IMR-90 (cell line): ENCODE data around the gene VIPR1. TPM values are rescaled to one million over a fixed set of nuclear protein-coding genes. Genes with fewer than 3 reads are reported as not detected.

ENCODE experiments used
- ATAC-seq: fragments of 200-7000 bp; cut with Tn5 transposase; 2 replicates; pipeline ENCODE4 v1.9.1; 2020; ENCODE audit warnings: low read depth, mild to moderate bottlenecking, moderate library complexity
- BruUV-seq: library from RNA; stranded (reverse); fragments of 400-500 nt; replicated peaks from 2 replicates; lab custom pipeline; 2021; lab: Mats Ljungman, UMichigan
- CTCF ChIA-PET: fragments of 300-600 bp; formaldehyde crosslinking; extraction: SDS; loops from one replicate; lab custom pipeline; 2021; ENCODE audit warnings: antibody characterized with exemption; lab: Yijun Ruan, JAX
- POLR2A ChIA-PET: fragments of 300-600 bp; sonication (Branson Sonifier 250); formaldehyde crosslinking; loops from one replicate; lab custom pipeline; 2022; ENCODE audit warnings: antibody characterized with exemption; ENCODE audit not compliant: unreplicated experiment; lab: Charles Lee
- DNase-seq: peaks from one replicate; pipeline ENCODE4 v3.0.0; 2013
- H2AFZ ChIP-seq: replicated peaks from 2 replicates; pipeline ENCODE3; 2013; ENCODE audit warnings: low read length, mild to moderate bottlenecking; ENCODE audit not compliant: poor library complexity
- H2AK5ac ChIP-seq: 2 replicates; pipeline ENCODE4 v1.6.1; 2013; ENCODE audit warnings: low read depth, low read length, inconsistent platforms
- H2AK9ac ChIP-seq: replicated peaks from 2 replicates; pipeline ENCODE3; 2013; ENCODE audit warnings: mild to moderate bottlenecking, low read depth, low read length, moderate library complexity; ENCODE audit not compliant: poor library complexity
- H2BK120ac ChIP-seq: 2 replicates; pipeline ENCODE4 v1.6.1; 2013; ENCODE audit warnings: low read depth, low read length, inconsistent platforms
- H2BK15ac ChIP-seq: 3 replicates; pipeline ENCODE4 v1.6.1; 2013; ENCODE audit warnings: low read depth, low read length, inconsistent platforms
- H2BK20ac ChIP-seq: 2 replicates; pipeline ENCODE4 v1.6.1; 2013; ENCODE audit warnings: low read depth, mild to moderate bottlenecking, inconsistent platforms, low read length, moderate library complexity
- H2BK5ac ChIP-seq: 2 replicates; pipeline ENCODE4 v1.6.1; 2013; ENCODE audit warnings: mild to moderate bottlenecking, low read depth, low read length, inconsistent platforms; ENCODE audit not compliant: poor library complexity, severe bottlenecking
- H3K14ac ChIP-seq: replicated peaks from 2 replicates; pipeline ENCODE4 v1.6.1; 2013; ENCODE audit warnings: low read depth, low read length, inconsistent platforms
- H3K18ac ChIP-seq: 2 replicates; pipeline ENCODE4 v1.6.1; 2013; ENCODE audit warnings: low read depth, low read length, control low read depth
- H3K23ac ChIP-seq: 2 replicates; pipeline ENCODE4 v1.6.1; 2013; ENCODE audit warnings: low read depth, low read length, inconsistent platforms
- H3K27ac ChIP-seq: 2 replicates; pipeline ENCODE4 v1.5.1; 2013; ENCODE audit warnings: mild to moderate bottlenecking, control low read depth, low read length; ENCODE audit not compliant: insufficient read depth
- H3K27me3 ChIP-seq: 2 replicates; pipeline ENCODE4 v1.6.1; 2013; ENCODE audit warnings: low read length; ENCODE audit not compliant: control insufficient read depth, insufficient read depth
- H3K36me3 ChIP-seq: 2 replicates; pipeline ENCODE4 v1.6.1; 2013; ENCODE audit warnings: low read length, mixed read lengths; ENCODE audit not compliant: control insufficient read depth, insufficient read depth
- H3K4ac ChIP-seq: 2 replicates; pipeline ENCODE4 v1.6.1; 2013; ENCODE audit warnings: low read depth, low read length, inconsistent platforms
- H3K4me1 ChIP-seq: 2 replicates; pipeline ENCODE4 v1.6.1; 2013; ENCODE audit warnings: low read length, mixed read lengths; ENCODE audit not compliant: control insufficient read depth, insufficient read depth
- H3K4me2 ChIP-seq: 2 replicates; pipeline ENCODE4 v1.6.1; 2013; ENCODE audit warnings: low read depth, mild to moderate bottlenecking, control low read depth, low read length, moderate library complexity
- H3K4me3 ChIP-seq: 2 replicates; pipeline ENCODE4 v1.5.1; 2013; ENCODE audit warnings: low read depth, mild to moderate bottlenecking, control low read depth, low read length, moderate library complexity; ENCODE audit not compliant: insufficient read depth
- H3K56ac ChIP-seq: 2 replicates; pipeline ENCODE4 v1.6.1; 2013; ENCODE audit warnings: low read length, inconsistent platforms; ENCODE audit not compliant: insufficient read depth; ENCODE audit errors: extremely low read depth
- H3K79me1 ChIP-seq, 2 experiments: 2 replicates each; pipeline ENCODE4 v1.6.1; 2013; ENCODE audit warnings: low read length in 2 of 2, inconsistent platforms in 1 of 2, low read depth in 1 of 2
- H3K9ac ChIP-seq: 2 replicates; pipeline ENCODE4 v1.6.1; 2013; ENCODE audit warnings: low read depth, low read length, control low read depth
- H3K9me1 ChIP-seq: 2 replicates; pipeline ENCODE4 v1.6.1; 2013; ENCODE audit warnings: low read length, inconsistent platforms; ENCODE audit not compliant: insufficient read depth
- H3K9me3 ChIP-seq: 2 replicates; pipeline ENCODE4 v1.6.1; 2013; ENCODE audit warnings: low read length; ENCODE audit not compliant: control insufficient read depth, insufficient read depth
- H4K20me1 ChIP-seq: 2 replicates; pipeline ENCODE4 v1.6.1; 2013; ENCODE audit warnings: low read length, inconsistent platforms; ENCODE audit not compliant: insufficient read depth
- H4K5ac ChIP-seq: 2 replicates; pipeline ENCODE4 v1.6.1; 2013; ENCODE audit warnings: mild to moderate bottlenecking, low read depth, low read length, control low read depth
- H4K8ac ChIP-seq, 2 experiments: 2 replicates each; pipeline ENCODE4 v1.6.1; 2013; ENCODE audit warnings: low read depth in 2 of 2, low read length in 2 of 2, control low read depth in 1 of 2, inconsistent platforms in 1 of 2
- H4K91ac ChIP-seq: 2 replicates; pipeline ENCODE4 v1.6.1; 2013; ENCODE audit warnings: low read depth, low read length, inconsistent platforms; ENCODE audit not compliant: insufficient read depth
- BHLHE40 ChIP-seq: fragments of 150-350 bp; IDR thresholded peaks from 2 replicates; pipeline ENCODE4 v1.6.1; 2016; ENCODE audit warnings: mild to moderate bottlenecking, low read depth, low read length
- CEBPB ChIP-seq: IDR thresholded peaks from 2 replicates; pipeline ENCODE4 v1.6.1; 2012; ENCODE audit warnings: low read depth, low read length, improper control_type of control experiment
- CHD1 ChIP-seq: IDR thresholded peaks from 2 replicates; pipeline ENCODE4 v1.6.1; 2012; ENCODE audit warnings: low read depth, low read length, improper control_type of control experiment
- CTCF ChIP-seq: conservative IDR thresholded peaks from 2 replicates; pipeline ENCODE4 v1.5.1; 2012; ENCODE audit warnings: mild to moderate bottlenecking, low read depth, low read length, improper control_type of control experiment
- ELK1 ChIP-seq: fragments of 150-350 bp; IDR thresholded peaks from 2 replicates; pipeline ENCODE4 v1.6.1; 2016; ENCODE audit warnings: low read depth, mild to moderate bottlenecking, low read length, moderate library complexity, borderline replicate concordance
- FOS ChIP-seq: fragments of 150-350 bp; IDR thresholded peaks from 2 replicates; pipeline ENCODE4 v1.6.1; 2016; ENCODE audit warnings: low read depth, low read length
- MAFK ChIP-seq: IDR thresholded peaks from 2 replicates; pipeline ENCODE4 v1.6.1; 2012; ENCODE audit warnings: low read depth, low read length, improper control_type of control experiment
- MAZ ChIP-seq: IDR thresholded peaks from 2 replicates; pipeline ENCODE4 v1.6.1; 2012; ENCODE audit warnings: low read depth, mild to moderate bottlenecking, low read length, improper control_type of control experiment, moderate library complexity, borderline replicate concordance
- MXI1 ChIP-seq: IDR thresholded peaks from 2 replicates; pipeline ENCODE4 v1.6.1; 2012; ENCODE audit warnings: low read depth, mild to moderate bottlenecking, low read length, moderate library complexity, borderline replicate concordance
- NFE2L2 ChIP-seq: fragments of 150-350 bp; IDR thresholded peaks from 2 replicates; pipeline ENCODE4 v1.6.1; 2016; ENCODE audit warnings: low read depth, mild to moderate bottlenecking, low read length
- POLR2A ChIP-seq: IDR thresholded peaks from 2 replicates; pipeline ENCODE4 v1.6.1; 2012; ENCODE audit warnings: mild to moderate bottlenecking, low read depth, low read length
- RAD21 ChIP-seq: IDR thresholded peaks from 2 replicates; pipeline ENCODE4 v1.6.1; 2012; ENCODE audit warnings: low read length, improper control_type of control experiment
- RCOR1 ChIP-seq: IDR thresholded peaks from 2 replicates; pipeline ENCODE4 v1.6.1; 2012; ENCODE audit warnings: mild to moderate bottlenecking, low read length, improper control_type of control experiment; ENCODE audit not compliant: insufficient replicate concordance
- RFX5 ChIP-seq: IDR thresholded peaks from 2 replicates; pipeline ENCODE4 v1.8.0; 2012; ENCODE audit warnings: low read depth, mild to moderate bottlenecking, low read length, moderate library complexity
- SMC3 ChIP-seq: fragments of 150-350 bp; IDR thresholded peaks from 2 replicates; pipeline ENCODE4 v1.6.1; 2016; ENCODE audit warnings: low read depth, mild to moderate bottlenecking, antibody characterized with exemption, low read length, moderate library complexity
- USF2 ChIP-seq: fragments of 150-350 bp; IDR thresholded peaks from 2 replicates; pipeline ENCODE4 v1.6.1; 2017; ENCODE audit warnings: mild to moderate bottlenecking, antibody characterized with exemption, low read length, low read depth
- WGBS, 2 experiments: methylation state at CpG; one replicate each; pipeline versions ENCODE4 v1.1.5 to v1.1.7; 2013; ENCODE audit warnings: missing lambda C conversion rate in 2 of 2; ENCODE audit not compliant: insufficient read length in 1 of 2; ENCODE audit errors: extremely low coverage in 2 of 2; 5-methylcytosine and 5-hydroxymethylcytosine counted together
- dilution Hi-C: fragments of 300-500 bp; cut with HindIII; formaldehyde crosslinking; loops from one replicate; pipeline ENCODE4 v1.14.3; 2018; ENCODE audit warnings: low sequenced_read_pairs; ENCODE audit not compliant: unreplicated experiment
- in situ Hi-C: fragments of 300-500 bp; cut with MboI; formaldehyde crosslinking; loops from 3 replicates; pipeline ENCODE4 v1.14.3; 2019; ENCODE audit warnings: low sequenced_read_pairs, inconsistent platforms, mixed read lengths
- intact Hi-C: fragments of 100-400 bp; cut with micrococcal nuclease; formaldehyde crosslinking; loops from 2 replicates; pipeline ENCODE4 v1.10.0; 2022
- polyA plus RNA-seq, 3 experiments: library from polyadenylated mRNA; depleted of rRNA; stranded (reverse); fragments of >200 nt; gene quantifications; 2 replicates each; pipeline ENCODE4 v1.2.3, GENCODE V29; 2012; ENCODE audit warnings: low replicate concordance in 1 of 3
- total RNA-seq: library from RNA; depleted of rRNA; stranded (reverse); fragments of >200 nt; gene quantifications from 2 replicates; pipeline ENCODE4 v1.2.3, GENCODE V29; 2012

The VIPR1 gene
- total and polyA plus RNA-seq, 2 of the 4 experiments (the other 2 are of a cell fraction): not detected

- no peak for DNase-seq
- Histone ChIP-seq H2BK5ac (no peak overlapping the region), H3K9ac (no peak overlapping the region), H4K91ac (no peak overlapping the region), H2BK120ac (no peak overlapping the region), H4K5ac (no peak overlapping the region), H3K23ac (no peak overlapping the region), H3K4ac (no peak overlapping the region), H2AK9ac (no peak overlapping the region), H2AFZ (no peak overlapping the region), H3K27ac (no peak overlapping the region), H2BK15ac (no peak overlapping the region), H3K79me1 (no peaks in the 10 kb centered on the region), H3K27me3 (peaks cover 3% of the 10 kb centered on the region), H3K56ac (no peak overlapping the region), H3K9me3 (no peaks in the 10 kb centered on the region), H3K4me3 (no peak overlapping the region), H2AK5ac (no peak overlapping the region), H3K18ac (no peak overlapping the region), H3K4me2 (no peak overlapping the region), H3K4me1 (no peaks in the 10 kb centered on the region), H2BK20ac (no peak overlapping the region), H3K36me3 (no peaks in the 10 kb centered on the region), H4K8ac (no peak overlapping the region), H4K20me1 (no peaks in the 10 kb centered on the region), H3K9me1 (no peaks in the 10 kb centered on the region; the same call in 1 of the 2 replicates), H3K14ac (no peak overlapping the region)
- BruUV-seq: no TSS peak
- ATAC-seq: no peak
- no peak for TF ChIP-seq CHD1
- TF ChIP-seq RAD21: no peak
- TF ChIP-seq RFX5: no peak
- no peak for TF ChIP-seq NFE2L2
- no peak for TF ChIP-seq FOS
- no peak for TF ChIP-seq MXI1
- no peak for TF ChIP-seq POLR2A
- no peak for TF ChIP-seq SMC3
- TF ChIP-seq ELK1: no peak
- TF ChIP-seq RCOR1: no peak
- no peak for TF ChIP-seq USF2
- TF ChIP-seq BHLHE40: no peak
- no peak for TF ChIP-seq CTCF
- TF ChIP-seq MAZ: no peak
- no peak for TF ChIP-seq MAFK
- no peak for TF ChIP-seq CEBPB
- WGBS, 2 experiments: no CpG with 5 or more reads among the region's 7 CpGs
- ChIA-PET CTCF (no interaction called here), POLR2A (no interaction called here)
- intact Hi-C loops (no loop called here), dilution Hi-C loops (no loop called here), in situ Hi-C loops (no loop called here)
These were observed 9.2 kb upstream of the VIPR1 start for GRCh38 chr3:42493126-42493797.
